Neuronal stem cell (in vitro differentiated cells): ENCODE results near the gene ZNF778.

Experiments
- DNase-seq: peaks from one replicate; pipeline ENCODE4 v3.0.0-alpha.2; 2013; ENCODE audit warnings: low spot score
- H2AFZ ChIP-seq: one replicate; pipeline ENCODE4 v1.6.1; 2013; ENCODE audit warnings: mild to moderate bottlenecking, low read length, inconsistent platforms
- H2AK5ac ChIP-seq: 2 replicates; pipeline ENCODE4 v1.6.1; 2013; ENCODE audit warnings: low read depth, mild to moderate bottlenecking, inconsistent platforms, low read length, moderate library complexity, mixed read lengths
- H2BK120ac ChIP-seq: 2 replicates; pipeline ENCODE4 v1.6.1; 2013; ENCODE audit warnings: low read depth, mild to moderate bottlenecking, inconsistent platforms, low read length, moderate library complexity, mixed read lengths
- H2BK12ac ChIP-seq: one replicate; pipeline ENCODE4 v1.6.1; 2013; ENCODE audit warnings: low read length, inconsistent platforms
- H2BK15ac ChIP-seq: 2 replicates; pipeline ENCODE4 v1.6.1; 2013; ENCODE audit warnings: mild to moderate bottlenecking, low read length, inconsistent platforms, mixed read lengths
- H2BK5ac ChIP-seq: one replicate; pipeline ENCODE4 v1.6.1; 2013; ENCODE audit warnings: inconsistent platforms, mild to moderate bottlenecking, low read length, moderate library complexity
- H3K14ac ChIP-seq: one replicate; pipeline ENCODE4 v1.6.1; 2013; ENCODE audit warnings: low read length, inconsistent platforms
- H3K18ac ChIP-seq: 2 replicates; pipeline ENCODE4 v1.6.1; 2013; ENCODE audit warnings: low read length, inconsistent platforms
- H3K23ac ChIP-seq: 2 replicates; pipeline ENCODE4 v1.6.1; 2013; ENCODE audit warnings: low read depth, mild to moderate bottlenecking, mixed read lengths, low read length, inconsistent platforms; ENCODE audit not compliant: poor library complexity
- H3K27ac ChIP-seq: replicated peaks from 3 replicates; pipeline ENCODE4 v1.5.1; 2013; ENCODE audit warnings: low read length, inconsistent platforms
- H3K27me3 ChIP-seq, 3 experiments: 2 replicates each; pipeline ENCODE4 v1.6.1; 2013; ENCODE audit warnings: low read length in 3 of 3, mild to moderate bottlenecking in 2 of 3, inconsistent platforms in 1 of 3, low read depth in 1 of 3, mixed read lengths in 1 of 3, moderate library complexity in 1 of 3; ENCODE audit not compliant: control insufficient read depth in 3 of 3, insufficient read depth in 3 of 3
- H3K36me3 ChIP-seq, 2 donors: replicated peaks in 1 of 2; 2 replicates each; pipeline ENCODE4 v1.6.1; 2013; ENCODE audit warnings: low read length in 2 of 2; ENCODE audit not compliant: control insufficient read depth in 2 of 2, insufficient read depth in 2 of 2
- H3K4ac ChIP-seq: 2 replicates; pipeline ENCODE4 v1.6.1; 2013; ENCODE audit warnings: inconsistent platforms, mild to moderate bottlenecking, low read length, moderate library complexity
- H3K4me1 ChIP-seq, 2 donors: 1 replicate in 1 of 2; 2 replicates in 1 of 2; pipeline ENCODE4 v1.6.1; 2013; ENCODE audit warnings: low read length in 2 of 2, low read depth in 1 of 2; ENCODE audit not compliant: control insufficient read depth in 2 of 2, insufficient read depth in 1 of 2
- H3K4me2 ChIP-seq: one replicate; pipeline ENCODE4 v1.6.1; 2013; ENCODE audit warnings: mild to moderate bottlenecking, low read length, inconsistent platforms; ENCODE audit not compliant: insufficient read depth, poor library complexity, severe bottlenecking
- H3K4me3 ChIP-seq, 2 donors: 2 replicates each; pipeline ENCODE4 v1.5.1; 2013; ENCODE audit warnings: low read length in 2 of 2, mild to moderate bottlenecking in 2 of 2, inconsistent platforms in 1 of 2, moderate library complexity in 1 of 2
- H3K79me1 ChIP-seq: one replicate; pipeline ENCODE4 v1.6.1; 2013; ENCODE audit warnings: low read depth, mild to moderate bottlenecking, inconsistent platforms, low read length, moderate library complexity
- H3K9ac ChIP-seq: one replicate; pipeline ENCODE4 v1.6.1; 2013; ENCODE audit warnings: mild to moderate bottlenecking, low read depth, low read length, inconsistent platforms; ENCODE audit not compliant: poor library complexity
- H3K9me3 ChIP-seq, 2 donors: replicated peaks in 1 of 2; 2 replicates each; pipeline versions ENCODE3 to v1.6.1; 2013; ENCODE audit warnings: low read length in 2 of 2, mild to moderate bottlenecking in 2 of 2, inconsistent platforms in 1 of 2, low read depth in 1 of 2, mixed read lengths in 1 of 2, moderate library complexity in 1 of 2; ENCODE audit not compliant: control insufficient read depth in 2 of 2, insufficient read depth in 1 of 2
- H4K8ac ChIP-seq: one replicate; pipeline ENCODE4 v1.6.1; 2013; ENCODE audit warnings: low read depth, mild to moderate bottlenecking, inconsistent platforms, low read length, moderate library complexity
- H4K91ac ChIP-seq: one replicate; pipeline ENCODE4 v1.6.1; 2013; ENCODE audit warnings: low read length, low read depth, mild to moderate bottlenecking, inconsistent platforms; ENCODE audit not compliant: poor library complexity
- WGBS, 2 donors: extraction: QIAGEN DNeasy Blood & Tissue Kit; methylation state at CpG; one replicate each; pipeline ENCODE4 v1.1.7; 2013; ENCODE audit warnings: missing lambda C conversion rate in 2 of 2, mixed read lengths in 1 of 2; ENCODE audit not compliant: insufficient read length in 2 of 2, insufficient replicate concordance in 1 of 2; ENCODE audit errors: extremely low coverage in 2 of 2; 5-methylcytosine and 5-hydroxymethylcytosine counted together

ZNF778 gene

DNA sequence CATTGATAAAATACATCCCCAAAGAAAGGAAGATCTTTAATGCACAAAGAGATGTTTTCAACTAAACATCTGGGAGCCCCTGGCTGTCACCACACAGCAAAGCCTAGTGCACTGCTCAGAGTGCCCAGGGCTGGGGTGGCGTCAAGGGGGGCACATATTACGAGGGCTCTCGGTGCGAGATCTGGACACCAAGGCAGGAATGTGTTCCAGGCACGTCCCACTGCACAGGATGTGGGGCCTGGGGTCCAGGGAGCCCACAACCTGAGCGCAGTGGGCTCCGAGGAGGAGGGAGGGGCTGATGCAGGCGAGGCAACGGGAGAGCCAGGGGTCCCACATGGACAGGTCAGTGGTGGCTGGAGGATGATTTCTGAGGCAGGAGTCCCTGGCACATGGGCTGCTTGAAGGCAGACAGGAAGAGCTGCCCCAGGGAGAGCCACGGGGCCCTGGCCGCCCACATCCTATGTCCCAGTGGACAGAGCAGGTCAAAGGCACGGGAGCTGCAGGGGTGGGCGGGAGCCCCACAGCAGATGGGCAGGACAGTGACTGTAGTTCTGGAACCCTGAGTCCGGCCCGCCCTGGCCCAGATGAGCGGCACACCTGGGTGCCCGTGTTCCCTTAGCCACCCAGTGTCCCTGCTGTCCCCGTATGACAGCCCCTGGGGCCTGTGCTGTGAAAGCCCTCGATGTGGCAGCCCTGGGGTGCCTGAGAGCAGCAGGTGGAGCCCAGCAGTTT lies 56.4 kb downstream of the ZNF778 start:
- DNase-seq, result no peak
- no peaks in the 10 kb centered on the region for H3K27me3 ChIP-seq
- no peak overlapping the region for H2BK15ac ChIP-seq
- H3K4me1 ChIP-seq, result no peaks in the 10 kb centered on the region
- H3K4me3 ChIP-seq, result no peak overlapping the region
- H3K79me1 ChIP-seq, result peaks cover 24% of the 10 kb centered on the region
- no peaks in the 10 kb centered on the region for H3K9me3 ChIP-seq
- WGBS, 2 donors, result no CpG with 5 or more reads among the region's 19 CpGs
- no peak overlapping the region for H2AK5ac ChIP-seq
- no peak overlapping the region for H4K8ac ChIP-seq
- no peak overlapping the region for H3K14ac ChIP-seq
- H2BK12ac ChIP-seq, result no peak overlapping the region
- H3K4me2 ChIP-seq, result no peak overlapping the region
- no peak overlapping the region for H3K4ac ChIP-seq
- H2BK5ac ChIP-seq, result no peak overlapping the region
- peaks cover 67 to 95% of the 10 kb centered on the region in 2 donors for H3K36me3 ChIP-seq
- H4K91ac ChIP-seq, result no peak overlapping the region
- no peak overlapping the region for H2AFZ ChIP-seq
- no peak overlapping the region for H3K27ac ChIP-seq
- no peak overlapping the region for H2BK120ac ChIP-seq
- peak overlapping the region; percentile 70 for H3K23ac ChIP-seq
- H3K18ac ChIP-seq, result no peak overlapping the region
- H3K9ac ChIP-seq, result peak overlapping the region; percentile 57

DNA sequence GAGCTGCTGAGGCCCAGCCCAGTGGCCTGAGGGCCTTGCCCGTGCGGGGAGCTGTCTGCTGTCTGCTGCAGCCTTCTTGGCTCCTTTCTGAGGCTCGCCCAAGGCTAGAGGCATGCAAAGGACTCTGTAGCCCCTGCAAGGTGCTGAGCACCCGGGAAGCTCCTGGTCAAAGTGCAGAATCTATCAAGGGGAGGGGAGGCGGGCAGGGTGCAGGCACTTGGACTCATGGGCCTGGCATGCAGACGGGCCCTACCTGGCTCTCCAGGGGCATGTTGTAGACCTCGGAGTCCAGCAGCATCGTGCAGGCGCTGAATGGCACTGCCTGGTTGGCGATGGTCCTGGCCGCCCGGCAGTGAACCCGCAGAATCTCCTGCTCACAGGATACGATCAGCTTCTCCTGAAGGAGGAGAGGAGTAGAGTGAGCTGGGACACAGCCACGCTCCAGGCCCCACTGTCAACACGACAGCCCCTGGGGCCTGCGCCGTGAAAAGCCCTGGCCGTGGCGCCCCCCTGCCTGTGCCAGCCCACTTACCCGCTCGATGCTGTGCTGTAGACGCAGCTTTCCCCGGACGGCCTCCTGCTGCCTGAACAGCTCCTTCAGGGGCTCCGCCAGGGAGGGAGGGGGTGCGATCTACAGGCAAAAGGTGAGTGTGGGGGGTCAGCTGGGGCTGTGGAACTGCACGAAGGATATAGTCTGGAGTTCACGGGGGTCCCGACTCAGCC lies 57.2 kb downstream of the ZNF778 start:
- H3K4me2 ChIP-seq, result no peak overlapping the region
- no peak overlapping the region for H3K4ac ChIP-seq
- no peak overlapping the region for H2BK12ac ChIP-seq
- no peak overlapping the region for H3K9ac ChIP-seq
- H3K79me1 ChIP-seq, result peaks cover 24% of the 10 kb centered on the region
- H3K18ac ChIP-seq, result no peak overlapping the region
- no peak overlapping the region for H2AK5ac ChIP-seq
- no peak overlapping the region for H4K91ac ChIP-seq
- no peak overlapping the region for H3K14ac ChIP-seq
- H2BK15ac ChIP-seq, result no peak overlapping the region
- H3K36me3 ChIP-seq, result peaks cover 67 to 91% of the 10 kb centered on the region in 2 donors
- no peak overlapping the region for H3K4me3 ChIP-seq
- H2BK5ac ChIP-seq, result no peak overlapping the region
- no CpG with 5 or more reads among the region's 30 CpGs for WGBS, 2 donors
- no peak overlapping the region for H2AFZ ChIP-seq
- H3K23ac ChIP-seq, result peak overlapping the region; percentile 44
- no peak overlapping the region for H4K8ac ChIP-seq
- no peaks in the 10 kb centered on the region for H3K9me3 ChIP-seq
- H3K27me3 ChIP-seq, result no peaks in the 10 kb centered on the region
- DNase-seq, result no peak
- H3K27ac ChIP-seq, result no peak overlapping the region
- no peaks in the 10 kb centered on the region for H3K4me1 ChIP-seq
- H2BK120ac ChIP-seq, result no peak overlapping the region

DNA sequence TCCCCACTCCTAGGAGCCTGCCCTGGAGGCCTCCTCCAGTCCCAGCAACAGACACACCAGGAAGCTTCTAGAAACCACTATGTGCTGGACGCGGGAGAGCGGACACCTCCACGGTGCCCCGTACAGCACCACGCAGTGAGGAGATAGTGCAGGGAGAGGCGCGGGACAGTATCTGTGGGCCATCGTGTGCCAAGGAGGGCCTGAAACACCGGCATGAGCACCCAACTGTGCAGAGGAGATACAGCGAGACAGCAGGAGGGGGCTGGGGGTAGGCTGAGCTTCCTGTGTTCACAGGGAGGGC lies 57.7 kb downstream of the ZNF778 start:
- WGBS, 2 donors, result no CpG with 5 or more reads among the region's 11 CpGs
- H3K36me3 ChIP-seq, result peaks cover 62 to 91% of the 10 kb centered on the region in 2 donors
- no peak for DNase-seq

More for the DNA sequence above, 57.7 kb downstream of the ZNF778 start:
- no peaks in the 10 kb centered on the region for H3K4me1 ChIP-seq
- no peak overlapping the region for H3K4me2 ChIP-seq
- peak overlapping the region in 1 of 2 donors; percentile 32 for H3K4me3 ChIP-seq
- H2AK5ac ChIP-seq, result no peak overlapping the region
- H3K9ac ChIP-seq, result no peak overlapping the region
- H2BK15ac ChIP-seq, result no peak overlapping the region
- H3K23ac ChIP-seq, result peak overlapping the region; percentile 44
- no peak overlapping the region for H4K8ac ChIP-seq
- H3K79me1 ChIP-seq, result peaks cover 24% of the 10 kb centered on the region
- no peak overlapping the region for H3K4ac ChIP-seq
- H2AFZ ChIP-seq, result no peak overlapping the region
- no peak overlapping the region for H4K91ac ChIP-seq
- no peak overlapping the region for H3K14ac ChIP-seq
- no peak overlapping the region for H2BK5ac ChIP-seq
- H2BK120ac ChIP-seq, result no peak overlapping the region
- no peak overlapping the region for H3K27ac ChIP-seq
- no peaks in the 10 kb centered on the region for H3K27me3 ChIP-seq
- H2BK12ac ChIP-seq, result no peak overlapping the region
- H3K18ac ChIP-seq, result no peak overlapping the region
- H3K9me3 ChIP-seq, result no peaks in the 10 kb centered on the region
